Esophagus muscularis mucosa (tissue), 4 donors: ENCODE data around the gene MFRP. TPM values are rescaled to one million over a fixed set of nuclear protein-coding genes. Genes with fewer than 3 reads are reported as not detected.

Source experiments
- DNase-seq: peaks from one replicate; pipeline ENCODE4 v3.0.0-alpha.2; 2017; ENCODE audit errors: extremely low spot score
- H3K27ac ChIP-seq, 4 donors: fragments of 200-600 bp; sonication (generic); replicated peaks in 1 of 4; 1 replicate in 3 of 4; 2 replicates in 1 of 4; pipeline ENCODE4 v1.5.1; 2016 to 2019; ENCODE audit warnings: mild to moderate bottlenecking in 1 of 4
- H3K27me3 ChIP-seq, 4 donors: fragments of 200-600 bp; sonication (generic); one replicate each; pipeline versions ENCODE4 v1.5.1 to v1.6.0; 2016 to 2019
- H3K36me3 ChIP-seq, 4 donors: fragments of 200-600 bp; sonication (generic); one replicate each; pipeline ENCODE4 v1.5.1; 2016 to 2019
- H3K4me1 ChIP-seq, 4 donors: fragments of 200-600 bp; sonication (generic); one replicate each; pipeline ENCODE4 v1.5.1; 2016 to 2019
- H3K4me3 ChIP-seq, 4 donors: fragments of 200-600 bp; sonication (generic); 1 replicate in 2 of 4; 2 replicates in 2 of 4; pipeline ENCODE4 v1.5.1; 2016 to 2019; ENCODE audit warnings: mild to moderate bottlenecking in 4 of 4, moderate library complexity in 1 of 4
- H3K9me3 ChIP-seq, 4 donors: fragments of 200-600 bp; sonication (generic); 1 replicate in 3 of 4; 2 replicates in 1 of 4; pipeline ENCODE4 v1.5.1; 2016 to 2019
- EP300 ChIP-seq: sonication (generic); formaldehyde crosslinking; IDR thresholded peaks from one replicate; pipeline ENCODE4 v1.6.1; 2017; ENCODE audit warnings: antibody characterized with exemption
- POLR2A ChIP-seq: fragments of 450-650 bp; IDR thresholded peaks from one replicate; pipeline ENCODE4 v1.6.1; 2017; ENCODE audit warnings: antibody characterized with exemption, moderate library complexity, mild to moderate bottlenecking, low read depth
- POLR2AphosphoS5 ChIP-seq, 2 donors: sonication (generic); formaldehyde crosslinking; IDR thresholded peaks; one replicate each; pipeline ENCODE4 v1.6.1; 2017; ENCODE audit warnings: antibody characterized with exemption in 2 of 2
- WGBS: methylation state at CpG from one replicate; pipeline ENCODE4 v1.1.5; 2018; 5-methylcytosine and 5-hydroxymethylcytosine counted together
- intact Hi-C: fragments of 100-400 bp; cut with DNase I; formaldehyde crosslinking; loops from one replicate; pipeline ENCODE4 v1.15.1; 2023
- total RNA-seq, 4 donors: library from RNA; depleted of rRNA; stranded (reverse); fragments of >200 nt; gene quantifications; one replicate each; pipeline versions ENCODE4 v1.1.0 to v1.2.1, GENCODE V29; 2016
- TF ChIP-seq, protein P1 (sequence below), 3 experiments: fragments of 200-600 bp in 2 of 3; fragments of 450-650 bp in 1 of 3; sonication (generic) in 2 of 3; IDR thresholded peaks; one replicate each; pipeline ENCODE4 v1.5.1; 2017 to 2019; ENCODE audit warnings: antibody characterized with exemption in 3 of 3, mild to moderate bottlenecking in 2 of 3, moderate library complexity in 1 of 3

The MFRP gene
- total RNA-seq, 4 donors from 2014 or later, result 0.11 TPM; not detected in 3

DNA sequence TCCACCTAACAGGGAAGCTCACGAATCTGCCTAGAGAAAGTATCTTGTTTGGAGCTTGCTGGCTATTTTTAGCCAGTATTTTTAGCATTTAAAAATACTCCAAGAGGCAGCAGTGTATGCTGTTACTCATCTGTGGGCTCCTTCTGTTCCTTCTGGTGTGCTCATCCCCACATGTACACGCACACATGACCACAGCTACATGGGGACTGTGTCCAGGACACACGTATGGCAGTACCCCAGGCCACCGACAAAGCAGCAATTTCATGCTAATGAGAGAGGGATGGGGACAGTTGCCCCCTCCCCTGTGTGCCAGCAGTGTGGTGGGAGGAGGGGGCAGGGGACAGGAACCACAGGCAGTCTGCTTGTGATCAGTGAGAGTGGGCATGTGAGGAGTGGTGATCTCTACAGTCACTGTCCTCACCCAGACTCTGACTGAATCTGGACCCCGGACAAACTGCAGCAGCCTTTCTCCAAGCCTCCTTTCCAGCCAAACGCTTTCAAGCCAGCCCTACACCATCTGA, 18.6 kb upstream of the MFRP start:
- WGBS, result 43% methylated on average over 6 of the region's 6 CpGs
- peak overlapping the region in 3 of 4 donors; percentile 23 to 80 (median 67) for H3K4me3 ChIP-seq
- no peak for DNase-seq

DNA sequence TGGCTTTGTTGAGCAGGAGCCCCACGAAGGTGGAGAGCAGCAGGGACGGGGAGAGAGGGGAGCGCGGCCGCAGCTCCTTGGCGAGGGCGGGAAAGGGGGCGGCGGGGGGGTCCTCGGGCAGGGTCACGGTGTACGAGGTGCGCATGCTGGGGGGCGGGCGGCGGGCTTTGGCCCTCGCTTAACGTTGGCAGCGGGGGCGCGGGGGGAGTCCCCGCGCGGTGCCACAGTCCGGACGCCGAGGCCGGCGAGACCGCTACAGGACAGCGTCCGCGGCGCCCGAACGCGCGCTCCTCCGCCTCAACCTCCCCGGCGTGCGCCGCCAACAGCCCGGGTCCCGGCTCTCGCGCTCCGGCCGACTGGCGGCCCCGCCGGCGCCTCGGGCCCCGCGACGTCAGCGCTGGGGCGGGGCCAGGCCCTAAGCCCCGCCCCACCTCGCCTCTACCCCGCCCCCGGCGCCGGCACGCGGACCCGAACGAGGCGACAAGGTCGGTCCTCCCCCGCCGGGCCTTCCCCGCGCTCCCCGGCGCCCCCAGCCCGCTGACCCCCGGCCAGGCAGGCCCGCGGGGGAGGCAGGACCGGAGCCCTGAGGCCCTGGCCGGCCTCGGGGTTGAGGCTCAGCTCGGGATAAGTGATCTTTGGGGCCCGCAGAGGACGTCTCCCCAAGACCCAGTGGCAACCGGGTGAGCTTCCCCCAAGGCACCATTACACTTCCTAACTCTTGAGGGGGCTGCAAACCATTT, 17.5 kb upstream of the MFRP start:
- TF ChIP-seq EP300 (no peak), POLR2AphosphoS5 (IDR thresholded peaks at IDR 0.05) (peak; percentile 63 to 82)
- WGBS, result 16% methylated on average over 4 of the region's 88 CpGs
- Histone ChIP-seq H3K27ac (peak overlapping the region; percentile 91 to 95 (median 94)), H3K36me3 (peaks cover 8 to 11% (median 10%) of the 10 kb centered on the region in 4 donors), H3K9me3 (no peaks in the 10 kb centered on the region), H3K27me3 (no peaks in the 10 kb centered on the region), H3K4me1 (peaks cover 69 to 93% (median 87%) of the 10 kb centered on the region in 4 donors), H3K4me3 (peak overlapping the region; percentile 65 to 80 (median 67))
- intact Hi-C loops, result no loop called here
- DNase-seq, result no peak

More for the DNA sequence above, 18.6 kb upstream of the MFRP start:
- Histone ChIP-seq H3K27me3 (no peaks in the 10 kb centered on the region), H3K27ac (peak overlapping the region; percentile 91 to 95 (median 94)), H3K4me1 (peaks cover 77 to 100% (median 98%) of the 10 kb centered on the region in 4 donors), H3K36me3 (no peaks in the 10 kb centered on the region), H3K9me3 (no peaks in the 10 kb centered on the region)
- intact Hi-C loops, result no loop called here
- peak; percentile 72 to 89 for TF ChIP-seq POLR2AphosphoS5 (IDR thresholded peaks at IDR 0.05)
- TF ChIP-seq, protein P1, sequence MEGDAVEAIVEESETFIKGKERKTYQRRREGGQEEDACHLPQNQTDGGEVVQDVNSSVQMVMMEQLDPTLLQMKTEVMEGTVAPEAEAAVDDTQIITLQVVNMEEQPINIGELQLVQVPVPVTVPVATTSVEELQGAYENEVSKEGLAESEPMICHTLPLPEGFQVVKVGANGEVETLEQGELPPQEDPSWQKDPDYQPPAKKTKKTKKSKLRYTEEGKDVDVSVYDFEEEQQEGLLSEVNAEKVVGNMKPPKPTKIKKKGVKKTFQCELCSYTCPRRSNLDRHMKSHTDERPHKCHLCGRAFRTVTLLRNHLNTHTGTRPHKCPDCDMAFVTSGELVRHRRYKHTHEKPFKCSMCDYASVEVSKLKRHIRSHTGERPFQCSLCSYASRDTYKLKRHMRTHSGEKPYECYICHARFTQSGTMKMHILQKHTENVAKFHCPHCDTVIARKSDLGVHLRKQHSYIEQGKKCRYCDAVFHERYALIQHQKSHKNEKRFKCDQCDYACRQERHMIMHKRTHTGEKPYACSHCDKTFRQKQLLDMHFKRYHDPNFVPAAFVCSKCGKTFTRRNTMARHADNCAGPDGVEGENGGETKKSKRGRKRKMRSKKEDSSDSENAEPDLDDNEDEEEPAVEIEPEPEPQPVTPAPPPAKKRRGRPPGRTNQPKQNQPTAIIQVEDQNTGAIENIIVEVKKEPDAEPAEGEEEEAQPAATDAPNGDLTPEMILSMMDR (IDR thresholded peaks at IDR 0.05), result no peak
- no peak for TF ChIP-seq EP300

DNA sequence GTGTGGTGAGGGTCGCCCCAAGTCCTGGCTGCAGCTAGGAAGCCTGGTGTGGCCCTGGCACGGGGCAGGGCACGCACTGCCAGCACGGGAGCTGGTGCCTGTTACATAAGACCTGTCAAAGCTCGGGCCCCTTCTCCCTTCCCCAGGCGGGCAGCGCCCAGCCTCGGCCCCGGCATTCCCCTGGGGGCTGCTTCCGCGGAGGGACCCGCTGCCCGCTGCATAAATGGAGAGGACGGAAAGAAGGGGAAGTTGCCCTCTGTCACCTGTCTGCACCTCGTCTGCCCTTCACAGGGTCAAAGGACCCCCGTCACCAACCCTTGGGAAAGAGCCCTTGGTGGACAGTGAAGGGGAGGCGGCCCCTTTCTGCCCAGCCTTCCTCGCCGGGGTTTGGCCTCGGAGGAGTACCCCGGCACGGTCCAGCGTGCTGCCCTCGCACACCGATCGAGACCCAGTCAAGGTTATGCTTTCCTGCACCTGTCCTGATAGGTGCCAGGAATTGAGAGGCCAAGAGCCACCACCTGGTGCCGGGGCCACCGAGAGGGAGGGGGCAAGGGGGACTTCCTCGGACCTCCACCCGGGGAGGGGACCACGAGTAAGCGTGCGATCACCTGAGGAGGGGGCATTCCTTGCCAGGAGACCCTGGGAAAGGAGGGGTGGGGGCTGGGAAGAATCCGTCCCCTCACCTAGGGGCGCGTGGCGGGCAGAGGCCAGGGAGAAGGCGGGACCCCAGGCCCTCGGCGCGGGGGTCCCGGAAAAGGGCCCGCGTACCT, 16.8 kb upstream of the MFRP start:
- Histone ChIP-seq H3K27ac (peak overlapping the region; percentile 91 to 95 (median 94)), H3K4me1 (peaks cover 62 to 85% (median 80%) of the 10 kb centered on the region in 4 donors), H3K36me3 (peaks cover 11 to 18% (median 17%) of the 10 kb centered on the region in 4 donors), H3K9me3 (no peaks in the 10 kb centered on the region), H3K27me3 (no peaks in the 10 kb centered on the region), H3K4me3 (peak overlapping the region; percentile 65 to 80 (median 67))
- WGBS, result 51% methylated on average over 24 of the region's 44 CpGs
- no peak for TF ChIP-seq POLR2AphosphoS5 (IDR thresholded peaks at IDR 0.05)
- TF ChIP-seq EP300, result no peak
- TF ChIP-seq POLR2A, result no peak
- TF ChIP-seq, protein P1 (IDR thresholded peaks at IDR 0.05), result no peak
- DNase-seq, result no peak
- intact Hi-C loops, result no loop called here

DNA sequence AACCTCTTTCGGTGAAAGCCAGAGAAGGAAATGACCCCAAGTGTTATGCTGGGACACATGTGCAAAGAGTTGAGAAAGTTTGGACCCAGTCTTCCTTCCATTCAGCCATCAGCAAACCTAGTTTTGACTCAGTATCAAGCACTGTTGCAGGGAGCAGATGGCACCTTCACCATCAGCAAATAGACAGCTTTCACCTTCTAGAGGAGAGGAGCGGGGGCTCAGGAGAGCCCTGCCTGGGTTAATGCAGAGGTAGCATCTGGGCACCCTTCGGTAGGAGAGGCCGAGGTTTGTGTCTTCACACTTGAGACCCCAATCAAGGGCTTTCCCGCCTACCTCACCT, 16.2 kb upstream of the MFRP start:
- intact Hi-C loops, result no loop called here
- no peaks in the 10 kb centered on the region for H3K27me3 ChIP-seq
- peak overlapping the region; percentile 65 to 80 (median 67) for H3K4me3 ChIP-seq
- WGBS, result 81% methylated on average over 2 of the region's 5 CpGs
- TF ChIP-seq, protein P1 (IDR thresholded peaks at IDR 0.05), result no peak
- TF ChIP-seq POLR2AphosphoS5 (IDR thresholded peaks at IDR 0.05), result no peak
- no peak for TF ChIP-seq EP300
- TF ChIP-seq POLR2A, result no peak
- no peaks in the 10 kb centered on the region for H3K9me3 ChIP-seq
- peaks cover 11 to 24% (median 21%) of the 10 kb centered on the region in 4 donors for H3K36me3 ChIP-seq
- peak overlapping the region; percentile 91 to 95 (median 94) for H3K27ac ChIP-seq
- peaks cover 56 to 80% (median 74%) of the 10 kb centered on the region in 4 donors for H3K4me1 ChIP-seq
- DNase-seq, result no peak
